ENCODE measurements around the gene CEP104.

The CEP104 gene

GRCh38 chr1:3893190-3893589 is 36.2 kb upstream of the CEP104 start:
- DNase-seq = no peak

GRCh38 chr1:3892748-3893147 is 35.7 kb upstream of the CEP104 start:
- DNase-seq = no peak

GRCh38 chr1:3891329-3891865 is 34.4 kb upstream of the CEP104 start:
- no peak for DNase-seq

GRCh38 chr1:3890389-3891328 is 33.6 kb upstream of the CEP104 start:
- no peak for DNase-seq

- DNase-seq = no peak
These were observed 32.9 kb upstream of the CEP104 start for GRCh38 chr1:3889936-3890335.

GRCh38 chr1:3888301-3888700 is 31.3 kb upstream of the CEP104 start:
- DNase-seq = no peak

- no peak for DNase-seq
These were observed 29.7 kb upstream of the CEP104 start for GRCh38 chr1:3886691-3887090.

- DNase-seq = no peak
These were observed 29.2 kb upstream of the CEP104 start for GRCh38 chr1:3886106-3886670.

GRCh38 chr1:3885611-3886010 is 28.6 kb upstream of the CEP104 start:
- no peak for DNase-seq

GRCh38 chr1:3884966-3885365 is 28.0 kb upstream of the CEP104 start:
- DNase-seq = no peak

- DNase-seq = no peak
These were observed 26.3 kb upstream of the CEP104 start for GRCh38 chr1:3883194-3883925.

- DNase-seq = no peak
These were observed 24.1 kb upstream of the CEP104 start for GRCh38 chr1:3881193-3881480.

GRCh38 chr1:3880429-3881192 is 23.6 kb upstream of the CEP104 start:
- no peak for DNase-seq

- DNase-seq = no peak
These were observed 22.9 kb upstream of the CEP104 start for GRCh38 chr1:3879787-3880428.

GRCh38 chr1:3879099-3879498 is 22.1 kb upstream of the CEP104 start:
- no peak for DNase-seq

- no peak for DNase-seq
These were observed 19.7 kb upstream of the CEP104 start for GRCh38 chr1:3876716-3877115.

GRCh38 chr1:3874736-3875135 is 17.7 kb upstream of the CEP104 start:
- no peak for DNase-seq

- DNase-seq = no peak
These were observed 15.5 kb upstream of the CEP104 start for GRCh38 chr1:3872546-3872945.

- no peak for DNase-seq
These were observed 14.4 kb upstream of the CEP104 start for GRCh38 chr1:3871451-3871805.

GRCh38 chr1:3869751-3870301 is 12.8 kb upstream of the CEP104 start:
- no peak for DNase-seq

GRCh38 chr1:3868464-3869006 is 11.5 kb upstream of the CEP104 start:
- DNase-seq = no peak

- no peak for DNase-seq
These were observed 8.7 kb upstream of the CEP104 start for GRCh38 chr1:3865606-3866160.

All from stimulated activated CD4-positive, alpha-beta T cell treated with anti-CD3 and anti-CD28 coated beads, Interleukin-12 subunit alpha, Interleukin-12 subunit beta, amount 100 ng/mL, for 4 hours (primary cell).